HepG2 (cell line): ENCODE data around the gene CNOT1. TPM values are rescaled to one million over a fixed set of nuclear protein-coding genes. Genes with fewer than 3 reads are reported as not detected.
A peak's percentile ranks its signal among the peaks of the same experiment; 100 is the strongest.

ENCODE experiments used
- CTCF ChIP-seq: sonication (generic); formaldehyde crosslinking; IDR thresholded peaks from 2 replicates; pipeline ENCODE4 v1.5.0; 2020; ENCODE audit warnings: mild to moderate bottlenecking, missing genetic modification reagents, moderate library complexity
- DRAP1 ChIP-seq: IDR thresholded peaks from 2 replicates; pipeline ENCODE4 v1.6.1; 2016; ENCODE audit warnings: missing genetic modification reagents, missing compliant biosample characterization
- HMGXB4 ChIP-seq, 2 experiments: sonication (generic) in 1 of 2; formaldehyde crosslinking in 1 of 2; IDR thresholded peaks; 2 replicates each; pipeline versions ENCODE4 v1.4.0 to v1.6.1; 2018 to 2020; ENCODE audit warnings: missing genetic modification reagents in 2 of 2, borderline replicate concordance in 1 of 2, low read depth in 1 of 2, mild to moderate bottlenecking in 1 of 2, missing biosample characterization in 1 of 2
- KDM2A ChIP-seq: sonication (generic); formaldehyde crosslinking; IDR thresholded peaks from 2 replicates; pipeline ENCODE4 v1.4.0; 2020; ENCODE audit warnings: low read depth, missing genetic modification reagents, borderline replicate concordance
- MATR3 ChIP-seq: sonication (generic); formaldehyde crosslinking; IDR thresholded peaks from 2 replicates; pipeline ENCODE4 v1.4.0; 2020; ENCODE audit warnings: missing genetic modification reagents
- NFYC ChIP-seq: IDR thresholded peaks from 2 replicates; pipeline ENCODE4 v1.6.1; 2016; ENCODE audit warnings: missing genetic modification reagents, missing compliant biosample characterization
- PHF8 ChIP-seq: sonication (generic); formaldehyde crosslinking; IDR thresholded peaks from 2 replicates; pipeline ENCODE4 v1.5.0; 2020; ENCODE audit warnings: missing genetic modification reagents
- REPIN1 ChIP-seq: sonication (generic); formaldehyde crosslinking; IDR thresholded peaks from 2 replicates; pipeline ENCODE4 v1.8.0; 2022; ENCODE audit warnings: missing genetic modification reagents, low read depth, mild to moderate bottlenecking, borderline replicate concordance
- RXRB ChIP-seq: IDR thresholded peaks from 2 replicates; pipeline ENCODE4 v1.6.1; 2016; ENCODE audit warnings: borderline replicate concordance, missing genetic modification reagents, missing compliant biosample characterization
- STAG1 ChIP-seq: sonication (generic); formaldehyde crosslinking; IDR thresholded peaks from 2 replicates; pipeline ENCODE4 v1.4.0; 2020; ENCODE audit warnings: missing genetic modification reagents
- TCF12 ChIP-seq, 2 experiments: fragments of 450-650 bp in 1 of 2; sonication (generic) in 1 of 2; formaldehyde crosslinking in 1 of 2; IDR thresholded peaks; 2 replicates each; pipeline versions ENCODE4 v1.6.1 to v1.8.0; 2017 to 2022; ENCODE audit warnings: antibody characterized with exemption in 1 of 2, mild to moderate bottlenecking in 1 of 2, missing genetic modification reagents in 1 of 2, moderate library complexity in 1 of 2
- ZBTB33 ChIP-seq: sonication (generic); formaldehyde crosslinking; IDR thresholded peaks from 2 replicates; pipeline ENCODE4 v1.4.0; 2020; ENCODE audit warnings: missing genetic modification reagents
- ZBTB46 ChIP-seq: sonication (generic); formaldehyde crosslinking; IDR thresholded peaks from 2 replicates; pipeline ENCODE4 v1.4.0; 2020; ENCODE audit warnings: mild to moderate bottlenecking, missing genetic modification reagents, borderline replicate concordance
- ZFX ChIP-seq: sonication (generic); formaldehyde crosslinking; IDR thresholded peaks from 2 replicates; pipeline ENCODE4 v1.4.0; 2020; ENCODE audit warnings: mild to moderate bottlenecking, low read depth, missing genetic modification reagents, moderate library complexity
- ZNF333 ChIP-seq: sonication (generic); formaldehyde crosslinking; IDR thresholded peaks from 2 replicates; pipeline ENCODE4 v1.4.0; 2020; ENCODE audit warnings: mild to moderate bottlenecking, missing genetic modification reagents, borderline replicate concordance
- ZNF362 ChIP-seq: sonication (generic); formaldehyde crosslinking; IDR thresholded peaks from 2 replicates; pipeline ENCODE4 v1.4.0; 2020; ENCODE audit warnings: missing genetic modification reagents, mild to moderate bottlenecking, borderline replicate concordance
- ZNF776 ChIP-seq: sonication (generic); formaldehyde crosslinking; IDR thresholded peaks from 2 replicates; pipeline ENCODE4 v1.4.0; 2020; ENCODE audit warnings: mild to moderate bottlenecking, missing genetic modification reagents
- polyA plus RNA-seq, 8 experiments: library from polyadenylated mRNA; depleted of rRNA in 3 of 8; stranded (reverse) in 7 of 8; unstranded in 1 of 8; fragments of >200 nt; fragmentation: Illumina TruSeq in 4 of 8; extraction: Trizol in 4 of 8; gene quantifications; 2 replicates each; pipeline versions ENCODE4 v1.2.1 to v1.2.3, GENCODE V29; 2011 to 2016; ENCODE audit warnings: low read depth in 4 of 8, missing spikeins in 1 of 8, mixed read lengths in 1 of 8; ENCODE audit not compliant: insufficient read depth in 1 of 8
- total RNA-seq, 5 experiments: library from RNA; depleted of rRNA; stranded (reverse); fragments of >200 nt; fragmentation: Illumina TruSeq; extraction: Trizol; gene quantifications; 2 replicates each; pipeline ENCODE4 v1.2.3, GENCODE V29; 2016; ENCODE audit warnings: low read depth in 1 of 5

CNOT1 gene
- total and polyA plus RNA-seq, 2 of the 13 experiments (the other 11 are each of a cell fraction or from before 2014, with no cell fraction given) = 188 to 232 TPM

- TF ChIP-seq STAG1 (CRISPR knock-in tag) = peak; percentile 93
- TF ChIP-seq ZNF362 (CRISPR knock-in tag) = peak; percentile 96
- no peak for TF ChIP-seq ZBTB46
- 0 out of 2 replicates have a peak, but pooled peaks have one; percentile 52 for TF ChIP-seq ZNF333
- TF ChIP-seq CTCF = peak; percentile 89
- TF ChIP-seq NFYC (CRISPR knock-in tag) = no peak
- TF ChIP-seq MATR3 (CRISPR knock-in tag) = no peak
- TF ChIP-seq ZFX (CRISPR knock-in tag) = no peak
- peak; percentile 22; the same call in 1 of the 2 replicates for TF ChIP-seq REPIN1 (CRISPR knock-in tag)
- TF ChIP-seq DRAP1 = 0 out of 2 replicates have a peak, but pooled peaks have one; percentile 18
- TF ChIP-seq PHF8 = 0 out of 2 replicates have a peak, but pooled peaks have one; percentile 18
- TF ChIP-seq HMGXB4 (CRISPR knock-in tag; IDR thresholded peaks at IDR 0.05; ENCODE audit: borderline replicate concordance in 1 of 2, low read depth in 1 of 2) = peak in 1 of 2 experiments; percentile 31; a peak in 1 of 4 replicates
- peak; percentile 20; the same call in 1 of the 2 replicates for TF ChIP-seq RXRB
- 0 out of 2 replicates have a peak, but pooled peaks have one; percentile 40 for TF ChIP-seq ZNF776
- TF ChIP-seq ZBTB33 (CRISPR knock-in tag) = 0 out of 2 replicates have a peak, but pooled peaks have one; percentile 22
- no peak for TF ChIP-seq TCF12 (IDR thresholded peaks at IDR 0.05)
- TF ChIP-seq TCF12 (CRISPR knock-in tag; IDR thresholded peaks at IDR 0.05) = 0 out of 2 replicates have a peak, but pooled peaks have one; percentile 30
- peak; percentile 51; the same call in 1 of the 2 replicates for TF ChIP-seq KDM2A (CRISPR knock-in tag)
Observed at GRCh38 chr16:58638148-58639036, 8.8 kb upstream of the CNOT1 start (continued).
